ENCODE data around the gene PSMA1.

The PSMA1 gene

DNA sequence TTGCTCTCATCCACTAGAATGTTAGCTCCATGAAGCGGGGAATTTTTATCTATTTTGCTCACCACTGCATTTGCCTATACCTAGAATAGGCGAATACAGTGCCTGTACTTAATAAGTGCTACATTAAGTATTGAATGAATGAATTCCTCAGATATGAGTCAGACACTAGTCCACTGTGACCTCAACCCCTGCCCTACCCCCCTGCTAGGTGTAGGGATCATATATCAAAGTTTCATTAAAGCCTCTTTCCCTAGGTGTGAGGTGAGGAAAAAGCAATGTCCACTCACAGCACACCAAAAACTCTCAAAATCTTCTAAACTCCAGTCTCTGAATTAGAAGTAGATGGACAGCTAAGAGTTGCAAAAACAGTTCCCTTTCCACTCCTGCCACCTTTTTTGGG lies 9.8 kb upstream of the PSMA1 start:
- DNase-seq = no peak

DNA sequence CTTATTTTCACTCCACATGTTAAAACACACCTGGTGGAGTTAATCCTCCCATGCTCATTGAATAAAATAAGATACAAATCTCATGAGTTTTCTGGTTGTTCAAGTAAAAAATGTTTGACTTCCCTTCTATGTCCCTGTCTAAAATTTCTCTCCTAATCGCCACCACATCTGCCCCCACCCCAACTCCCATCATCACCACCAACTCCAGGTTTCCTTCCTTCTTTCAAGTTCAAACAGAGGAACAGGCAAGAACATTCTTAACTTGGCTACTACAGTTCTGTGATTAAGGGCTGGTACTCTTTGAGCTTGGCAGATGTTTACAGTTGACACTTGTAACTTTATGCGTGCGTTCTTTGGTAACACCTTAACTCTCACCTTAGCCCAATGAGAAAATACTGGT lies 9.1 kb upstream of the PSMA1 start:
- no peak for DNase-seq

DNA sequence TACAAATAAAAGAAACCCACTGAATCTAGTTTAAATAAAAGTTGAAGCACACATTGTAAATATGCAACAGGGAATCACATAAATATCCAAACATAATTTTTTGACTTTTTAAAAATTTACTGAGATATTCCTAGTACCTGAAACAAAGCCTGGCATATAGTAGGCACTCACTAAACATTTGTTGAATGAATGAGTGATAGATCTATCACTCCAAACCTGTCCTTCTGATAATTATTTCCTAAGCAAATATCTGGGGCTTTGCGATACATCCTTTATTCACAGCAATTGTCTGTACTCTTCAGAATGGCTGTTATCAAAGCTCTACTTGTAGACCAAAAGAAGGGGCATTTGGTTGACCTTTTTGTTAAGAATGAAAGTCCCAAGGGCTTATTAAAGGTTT lies 2.6 kb upstream of the PSMA1 start:
- DNase-seq = no peak

DNA sequence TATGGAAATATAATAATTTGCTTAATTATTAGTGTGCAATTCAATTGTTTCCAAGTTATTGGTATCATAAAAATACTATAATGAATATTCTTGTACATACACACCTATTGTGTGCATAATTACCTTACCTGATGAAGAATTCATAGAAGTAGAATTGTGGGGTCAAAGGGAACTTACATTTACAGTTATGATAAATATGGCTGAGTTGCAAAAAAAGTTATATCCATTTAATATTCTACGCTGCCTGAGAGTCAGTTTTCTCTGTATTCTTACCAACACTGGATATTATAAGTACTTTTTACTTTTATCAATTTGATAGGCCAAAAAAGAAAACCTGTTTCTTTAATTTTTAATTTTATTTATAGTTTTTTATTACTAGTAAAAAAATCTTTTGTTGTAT lies 2.1 kb upstream of the PSMA1 start:
- DNase-seq = no peak

DNA sequence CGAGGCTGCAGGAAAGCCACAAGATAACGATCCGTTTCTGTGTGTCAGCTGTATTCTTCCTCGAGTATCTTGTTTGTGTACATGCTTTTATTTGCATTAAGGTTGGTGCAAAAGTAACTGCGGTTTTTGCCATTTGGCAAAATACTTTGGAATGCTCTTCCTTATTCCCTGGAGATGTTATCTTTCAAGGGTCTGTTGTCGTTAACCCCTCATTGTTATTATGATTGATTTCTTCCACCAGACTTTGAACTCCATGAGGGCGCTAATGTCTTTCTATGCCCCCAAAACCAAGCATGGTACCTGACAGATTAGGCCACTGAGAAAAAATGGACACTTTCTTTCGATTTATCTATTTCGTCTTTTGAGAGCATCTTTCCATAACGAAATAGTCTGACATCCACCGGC lies 563 bp upstream of the PSMA1 start:
- DNase-seq = no peak

DNA sequence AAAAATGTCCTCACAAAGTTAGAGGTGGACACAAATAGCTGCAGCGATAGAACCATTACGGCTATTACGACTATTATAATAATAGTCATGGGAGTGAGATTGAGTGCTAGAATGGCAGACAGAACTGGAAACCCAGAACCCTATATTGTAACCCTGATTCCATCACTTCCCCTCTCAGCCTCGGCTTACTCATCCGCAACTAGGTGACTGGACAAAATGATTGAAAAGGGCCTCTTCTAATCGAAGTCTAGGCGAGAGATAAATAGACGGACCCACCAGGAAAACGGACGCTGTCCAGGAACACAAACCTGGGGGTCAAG lies 629 bp downstream of the PSMA1 start:
- no peak for DNase-seq

DNA sequence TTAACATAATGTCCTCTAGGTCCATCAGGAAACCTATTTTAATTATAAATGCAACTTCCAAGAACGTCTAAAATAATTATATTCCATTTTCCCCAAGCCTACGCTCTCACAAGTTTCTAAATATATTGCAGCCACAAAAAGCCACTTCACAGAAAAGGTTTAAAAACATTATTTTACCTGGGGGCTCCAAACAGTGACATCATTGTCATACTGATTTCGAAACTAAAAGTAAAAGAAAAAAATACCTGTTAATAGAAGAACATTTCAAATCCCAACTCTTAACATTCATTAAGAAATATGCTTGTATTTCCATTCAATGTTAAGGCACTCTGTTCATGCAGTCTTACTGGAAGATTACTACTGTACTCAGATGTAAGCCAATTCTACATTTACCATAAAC lies 1.4 kb downstream of the PSMA1 start:
- DNase-seq = no peak

DNA sequence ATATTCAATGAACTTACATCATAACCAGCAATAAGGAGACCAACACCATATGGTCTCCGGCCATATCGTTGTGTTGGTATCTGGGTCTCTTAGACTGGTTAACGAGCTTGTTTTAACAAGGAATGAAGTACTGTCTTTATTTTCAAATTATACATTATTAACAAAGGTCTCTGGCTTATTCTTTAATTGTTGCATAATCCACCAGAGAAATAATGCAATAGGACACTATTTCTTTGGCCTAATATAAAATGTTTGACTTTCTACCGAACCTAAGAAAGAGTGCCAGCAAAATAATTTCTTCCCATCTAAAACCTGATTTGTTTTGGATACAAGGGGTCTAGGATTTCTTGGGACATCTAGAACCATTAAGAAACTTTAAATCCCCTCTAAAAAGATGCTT lies 6.4 kb downstream of the PSMA1 start:
- DNase-seq = no peak

DNA sequence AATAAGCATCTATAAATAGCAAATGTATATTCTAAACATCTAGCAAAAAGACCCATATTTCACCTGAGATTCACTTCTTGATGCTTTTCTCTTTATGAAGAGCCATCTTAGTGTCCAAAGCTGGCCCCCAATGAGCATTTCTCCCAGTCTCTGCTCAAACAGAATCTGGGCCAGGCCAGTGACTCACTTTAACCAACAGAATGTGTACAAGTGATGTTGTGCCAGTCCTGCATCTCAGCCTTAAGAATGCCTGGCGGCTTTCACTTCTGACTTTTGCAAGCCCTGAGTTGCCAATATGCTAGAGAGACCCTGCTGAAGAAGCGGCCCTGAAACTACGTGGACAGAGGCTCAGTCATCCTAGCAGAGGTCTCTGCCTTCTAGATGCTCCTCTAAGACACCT lies 13.7 kb downstream of the PSMA1 start:
- no peak for DNase-seq

DNA sequence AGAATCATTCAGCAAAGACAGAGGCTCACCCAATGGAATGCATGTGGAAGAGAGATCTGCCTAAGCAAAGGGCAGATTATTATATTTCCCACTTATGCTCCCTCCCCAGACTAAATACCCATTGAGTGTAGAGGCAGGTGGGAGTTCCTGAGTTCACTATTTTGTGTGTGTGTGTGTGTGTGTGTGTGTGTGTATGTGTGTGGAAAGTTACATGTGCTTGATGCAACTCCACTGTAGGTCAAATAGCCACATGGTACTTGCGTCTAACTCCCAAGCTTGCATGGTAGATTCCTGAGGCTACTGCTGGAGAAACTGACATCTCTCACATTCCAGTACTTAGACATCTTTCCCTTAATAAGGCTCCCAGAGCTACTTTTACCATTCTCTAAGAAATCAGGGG lies 17.2 kb downstream of the PSMA1 start:
- DNase-seq = no peak

DNA sequence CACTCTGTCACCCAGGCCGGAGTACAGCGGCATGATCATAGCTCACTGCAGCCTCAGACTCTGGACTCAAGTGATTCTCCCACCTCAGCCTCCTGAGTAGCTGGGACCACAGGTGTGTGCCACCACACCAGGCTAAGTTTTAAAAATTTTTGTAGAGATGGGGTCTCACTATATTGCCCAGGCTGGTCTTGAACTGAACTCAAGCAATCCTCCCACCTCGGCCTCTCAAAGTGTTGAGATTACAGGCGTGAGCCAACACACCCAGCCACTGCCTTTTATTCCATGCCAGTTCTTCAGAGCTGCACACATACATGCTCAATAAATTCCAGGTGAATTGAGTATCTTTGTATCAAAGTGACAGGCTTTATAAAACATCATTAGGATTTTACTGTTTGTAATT lies 18.1 kb downstream of the PSMA1 start:
- DNase-seq = no peak

DNA sequence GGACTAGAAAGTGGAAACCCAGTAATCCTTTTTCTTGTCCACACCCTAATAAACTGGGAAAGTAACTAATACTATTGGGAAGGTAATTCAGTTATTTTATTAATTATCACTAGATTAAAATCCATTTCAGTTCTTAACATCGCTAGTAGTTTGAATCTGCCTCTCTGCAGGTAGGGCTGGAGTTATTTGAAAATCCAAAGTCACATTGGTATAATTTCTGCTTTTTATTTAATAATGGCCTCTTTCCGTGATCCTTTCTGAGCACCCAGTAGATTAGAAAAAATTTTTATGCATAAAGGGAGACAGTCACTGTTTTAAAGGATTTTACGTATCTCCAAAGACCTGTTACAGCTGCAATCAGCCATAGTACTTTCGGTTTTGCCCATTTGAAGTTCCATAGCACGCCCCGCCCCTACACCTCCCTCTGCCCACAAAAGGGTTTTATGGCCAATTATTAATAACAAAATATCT lies 20.0 kb downstream of the PSMA1 start:
- DNase-seq = peak; percentile 47

DNA sequence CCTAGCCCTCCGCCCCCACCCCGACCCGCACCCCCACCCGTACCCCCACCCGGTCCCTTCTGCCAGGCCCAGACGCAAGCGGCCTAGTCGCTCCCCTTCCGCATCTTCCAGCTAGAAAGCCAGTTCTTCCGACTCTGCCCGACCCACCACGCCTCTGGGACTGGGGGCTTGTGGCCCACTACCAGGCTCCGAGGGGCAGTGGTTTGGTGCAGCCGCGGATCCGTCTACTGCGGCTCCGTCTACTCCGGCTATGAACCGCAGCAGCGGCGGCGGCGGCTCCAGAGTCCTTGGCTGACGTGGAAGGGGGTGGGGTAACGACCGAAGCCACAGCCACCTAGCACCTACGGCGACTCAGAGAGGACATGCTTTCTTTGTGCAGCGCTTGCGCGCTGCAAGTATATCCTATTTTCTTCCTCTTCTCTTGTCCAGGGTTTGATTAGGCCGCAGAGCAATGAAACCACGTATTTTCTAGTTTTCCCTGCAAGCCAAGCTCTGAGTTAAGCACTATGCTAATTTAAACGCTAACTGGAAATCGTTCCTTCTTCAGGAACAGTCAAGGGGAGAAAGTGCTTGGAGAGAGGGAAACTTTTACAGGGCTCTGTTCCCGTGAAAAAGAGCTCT lies 20.5 kb downstream of the PSMA1 start, which contains the start of gene COPB1:
COPB1 (minus strand) TSS at position 252 of the 621 bp plus-strand sequence. CDS start 883 bp downstream, outside the sequence.
- DNase-seq = peak; percentile 95

DNA sequence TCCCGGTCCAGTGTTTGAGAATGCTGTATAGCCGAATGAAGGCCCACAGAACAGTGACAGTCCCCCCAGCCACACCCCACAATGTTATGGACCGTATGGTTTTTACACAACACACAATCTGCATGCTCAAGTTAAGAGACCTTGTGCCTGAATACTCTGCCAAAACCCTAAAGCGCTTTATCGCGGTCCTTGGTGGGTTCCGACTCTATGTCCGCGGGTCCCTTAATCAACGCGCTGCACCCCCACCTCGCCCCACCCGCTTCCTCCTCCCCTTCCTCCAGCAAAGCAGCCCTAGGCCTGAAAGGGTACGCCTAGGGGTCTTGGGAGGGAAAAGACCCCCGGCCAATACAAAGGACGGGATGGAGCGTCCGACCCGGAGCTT lies 21.0 kb downstream of the PSMA1 start:
- peak; percentile 29 for DNase-seq

DNA sequence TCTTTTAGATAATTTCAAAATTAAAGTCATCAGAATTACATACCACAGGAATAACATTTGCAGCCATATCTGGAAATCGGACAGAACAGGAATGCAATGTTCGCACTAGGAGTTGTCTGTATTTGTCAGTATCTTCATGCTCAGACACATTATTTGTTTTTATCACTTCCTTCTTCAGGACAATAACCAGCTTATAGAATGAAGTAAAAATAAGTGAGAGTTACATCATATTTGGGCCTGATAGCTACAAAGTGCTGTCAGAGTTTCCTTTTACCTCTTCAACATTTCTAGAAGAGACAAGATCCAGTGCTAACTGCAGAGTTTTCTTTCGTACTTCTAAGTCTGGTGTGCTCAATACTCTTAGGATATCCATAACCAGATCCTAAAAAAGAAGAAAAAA lies 39.5 kb downstream of the PSMA1 start:
- DNase-seq = no peak

DNA sequence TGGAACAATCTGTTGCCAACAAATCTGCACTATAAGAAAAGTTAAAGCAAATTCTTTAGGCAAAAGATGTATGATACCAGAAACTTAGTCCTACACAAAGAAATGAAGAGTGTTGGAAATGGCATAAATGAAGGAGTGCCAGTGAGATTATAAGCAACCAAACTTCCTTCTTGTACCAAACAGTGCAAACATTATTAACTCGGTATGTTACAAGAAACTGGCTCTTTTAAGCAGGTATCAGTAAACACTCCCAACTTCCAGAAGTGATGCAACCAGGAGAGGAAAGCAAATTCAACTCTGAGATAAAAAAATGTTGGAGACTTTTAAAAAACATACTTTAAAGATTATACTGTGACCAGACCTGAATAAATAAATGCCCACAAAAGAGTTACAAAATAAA lies 49.1 kb downstream of the PSMA1 start:
- DNase-seq = no peak

DNA sequence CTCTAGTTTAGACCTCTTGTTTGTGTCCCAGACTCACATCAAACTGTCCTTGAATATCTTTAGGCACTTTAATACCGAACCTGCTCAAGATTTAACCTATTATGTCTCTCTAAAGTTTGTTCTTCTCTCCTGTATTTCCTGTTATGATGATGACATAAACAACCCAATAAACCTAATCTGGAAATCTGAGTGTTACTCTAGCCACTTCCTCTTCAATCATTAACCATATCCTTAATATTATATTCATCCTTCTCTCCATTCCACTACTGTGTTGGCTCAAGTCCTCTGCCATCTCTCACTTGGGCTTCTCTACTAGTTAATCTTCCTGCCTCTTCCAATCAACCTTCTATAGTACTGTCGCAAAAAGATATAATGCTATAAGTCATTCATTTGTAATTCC lies 56.6 kb downstream of the PSMA1 start:
- DNase-seq = no peak

DNA sequence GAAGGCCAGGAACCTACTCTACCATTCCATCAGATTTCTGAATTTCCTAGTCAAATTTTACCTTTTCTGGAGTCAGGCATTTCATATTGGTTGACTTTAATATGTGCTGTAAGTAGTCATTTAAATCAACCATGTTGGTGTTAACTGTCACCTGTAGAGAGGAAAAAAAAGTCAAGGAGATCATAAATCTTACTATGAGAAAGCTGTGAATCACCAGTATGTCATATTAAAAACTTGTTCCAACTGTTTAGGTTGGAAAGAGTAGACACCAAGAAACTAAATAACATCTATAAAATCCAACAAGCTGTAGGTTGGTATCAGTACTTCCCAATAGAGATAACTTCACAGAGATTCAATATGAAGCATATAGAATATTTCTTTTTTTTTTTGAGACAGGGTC lies 60.0 kb downstream of the PSMA1 start:
- no peak for DNase-seq

DNA sequence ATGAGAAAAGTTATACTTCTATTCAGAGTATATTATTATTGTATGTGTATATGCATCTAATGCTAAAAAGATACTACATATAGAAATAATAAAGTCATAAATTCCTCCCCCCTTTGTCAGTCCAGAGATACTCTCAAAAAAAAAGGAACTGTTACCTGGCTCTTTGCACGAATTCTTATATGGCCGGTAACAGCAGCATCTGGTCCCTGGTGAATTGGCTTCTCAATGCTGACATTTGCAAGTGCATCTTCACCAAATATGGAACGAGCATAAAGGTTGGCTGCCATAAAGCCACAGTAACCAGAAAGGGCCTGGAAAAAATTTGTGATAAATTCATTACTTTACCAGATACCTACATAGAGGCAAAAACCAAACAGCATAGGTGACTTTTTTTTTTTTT lies 61.8 kb downstream of the PSMA1 start:
- DNase-seq = no peak

DNA sequence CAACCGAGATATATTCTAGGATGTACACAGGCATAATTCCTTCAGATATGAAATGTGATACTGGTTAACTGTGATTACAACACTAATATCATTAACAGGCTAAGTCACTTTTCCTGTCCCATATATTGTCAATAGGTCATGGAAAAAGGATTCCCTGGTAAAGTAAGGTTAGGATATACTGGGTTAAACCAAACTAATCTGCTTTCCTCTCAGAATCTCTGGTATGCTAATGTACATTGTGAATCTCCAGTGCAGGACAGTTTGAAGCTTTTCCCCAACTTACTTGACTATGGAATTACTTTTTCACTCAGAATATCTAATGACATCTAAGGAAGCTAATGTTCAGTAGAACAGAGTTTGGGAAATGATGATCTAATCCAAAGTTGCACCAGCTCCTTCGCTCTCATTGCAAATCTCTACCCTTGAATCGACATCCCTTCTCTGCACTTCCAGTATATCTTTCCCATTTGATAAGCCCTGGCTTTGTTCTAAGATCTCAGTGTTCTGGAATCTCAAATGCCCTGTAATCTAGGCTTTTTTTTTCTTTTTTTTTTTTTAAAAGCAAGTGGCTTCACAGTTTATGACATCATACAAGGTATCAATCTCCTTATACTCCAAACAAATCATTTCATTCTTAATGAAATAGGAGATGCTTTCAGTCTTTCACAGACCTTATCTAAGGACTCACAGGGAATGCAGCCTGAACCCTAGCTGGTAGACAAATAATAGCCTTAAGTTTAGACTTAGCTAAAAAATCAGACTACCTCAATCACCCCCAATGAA lies 64.3 kb downstream of the PSMA1 start:
- no peak for DNase-seq

All from fibroblast of skin of scalp (primary cell).